HepG2 (cell line): ENCODE results near the gene MACROD2. TPM values are rescaled to one million over a fixed set of nuclear protein-coding genes. Genes with fewer than 3 reads are reported as not detected.

Experiments
- ATAC-seq: fragments of 200-7000 bp; cut with Tn5 transposase; 3 replicates; pipeline ENCODE4 v1.9.1; 2020; ENCODE audit warnings: mild to moderate bottlenecking, moderate library complexity
- BruUV-seq: library from RNA; stranded (reverse); fragments of 400-500 nt; replicated peaks from 2 replicates; lab custom pipeline; 2021; lab: Mats Ljungman, UMichigan
- CTCF ChIA-PET: fragments of 300-600 bp; formaldehyde crosslinking; extraction: SDS; loops from one replicate; lab custom pipeline; 2021; ENCODE audit warnings: low total read pairs, inconsistent platforms, low intra/inter-chr PET ratio; lab: Yijun Ruan, JAX
- POLR2A ChIA-PET: fragments of 350-600 bp; sonication (Branson Sonifier 250); formaldehyde crosslinking; loops from one replicate; lab custom pipeline; 2020; ENCODE audit warnings: antibody characterized with exemption, inconsistent platforms; lab: Yijun Ruan, JAX
- DNase-seq: peaks from one replicate; pipeline ENCODE4 v3.0.0-alpha.2; 2015; ENCODE audit warnings: low spot score
- FAIRE-seq: peaks from 3 replicates; lab custom pipeline; 2011; peaks lifted over from hg19 to GRCh38; lab: Jason Lieb, UNC
- H2AFZ ChIP-seq: one replicate; pipeline ENCODE4 v1.6.1; 2011; ENCODE audit warnings: low read length, inconsistent platforms
- H3K27ac ChIP-seq: fragments of 300-600 bp; 3 replicates; pipeline ENCODE4 v1.8.0; 2011; ENCODE audit warnings: mixed run types, mild to moderate bottlenecking, mixed read lengths, low read length, inconsistent platforms; ENCODE audit not compliant: insufficient read depth; ENCODE audit errors: extremely low read length
- H3K27me3 ChIP-seq, 2 experiments: fragments of 200-600 bp in 1 of 2; 2 replicates in 1 of 2; 3 replicates in 1 of 2; pipeline versions ENCODE4 v1.6.0 to v1.8.0; 2011; ENCODE audit warnings: low read length in 2 of 2, mild to moderate bottlenecking in 2 of 2, moderate library complexity in 2 of 2, inconsistent platforms in 1 of 2; ENCODE audit not compliant: insufficient read depth in 2 of 2, control insufficient read depth in 1 of 2
- H3K36me3 ChIP-seq, 2 experiments: fragments of 200-600 bp in 1 of 2; replicated peaks in 1 of 2; 2 replicates in 1 of 2; 3 replicates in 1 of 2; pipeline versions ENCODE4 v1.5.1 to v1.8.0; 2011; ENCODE audit warnings: low read length in 2 of 2, inconsistent platforms in 1 of 2; ENCODE audit not compliant: insufficient read depth in 2 of 2, control insufficient read depth in 1 of 2
- H3K4me1 ChIP-seq: 2 replicates; pipeline ENCODE4 v1.5.1; 2012; ENCODE audit warnings: low read length, inconsistent platforms; ENCODE audit not compliant: insufficient read depth
- H3K4me2 ChIP-seq: 2 replicates; pipeline ENCODE4 v1.6.0; 2011; ENCODE audit warnings: low read depth, low read length, inconsistent platforms
- H3K4me3 ChIP-seq, 3 experiments: fragments of 200-600 bp in 1 of 3; sonication (generic), shearing (Covaris generic) in 1 of 3; replicated peaks in 1 of 3; 2 replicates each; pipeline ENCODE4 v1.5.1; 2011 to 2016; ENCODE audit warnings: low read length in 3 of 3, inconsistent platforms in 2 of 3, low read depth in 2 of 3, mild to moderate bottlenecking in 2 of 3, control low read depth in 1 of 3, mixed read lengths in 1 of 3; ENCODE audit not compliant: insufficient read depth in 1 of 3
- H3K79me2 ChIP-seq: one replicate; pipeline ENCODE4 v1.6.1; 2011; ENCODE audit warnings: low read length, inconsistent platforms; ENCODE audit not compliant: insufficient read depth
- H3K9ac ChIP-seq: 2 replicates; pipeline ENCODE4 v1.6.0; 2011; ENCODE audit warnings: mild to moderate bottlenecking, low read depth, low read length, inconsistent platforms; ENCODE audit not compliant: insufficient read depth
- H3K9me3 ChIP-seq: 2 replicates; pipeline ENCODE4 v1.5.1; 2012; ENCODE audit warnings: mild to moderate bottlenecking, low read length
- H4K20me1 ChIP-seq: 2 replicates; pipeline ENCODE4 v1.6.0; 2011; ENCODE audit warnings: inconsistent platforms, mild to moderate bottlenecking, low read length, moderate library complexity; ENCODE audit not compliant: insufficient read depth
- CEBPB ChIP-seq: IDR thresholded peaks from 2 replicates; pipeline ENCODE4 v1.6.1; 2011; ENCODE audit warnings: low read depth, low read length, improper control_type of control experiment, borderline replicate concordance
- JARID2 ChIP-seq: sonication (generic); formaldehyde crosslinking; IDR thresholded peaks from 2 replicates; pipeline ENCODE4 v1.8.1; 2023; ENCODE audit warnings: missing genetic modification reagents, inconsistent platforms; ENCODE audit not compliant: insufficient replicate concordance
- TEAD2 ChIP-seq: sonication (generic); formaldehyde crosslinking; IDR thresholded peaks from 2 replicates; pipeline ENCODE4 v1.9.0; 2021; ENCODE audit warnings: missing genetic modification reagents
- ZNF556 ChIP-seq: sonication (generic); formaldehyde crosslinking; IDR thresholded peaks from 2 replicates; pipeline ENCODE4 v1.4.0; 2020; ENCODE audit warnings: mild to moderate bottlenecking, missing genetic modification reagents, borderline replicate concordance
- in situ Hi-C: cut with HindIII; loops from 2 replicates; pipeline ENCODE4 v1.10.0; 2017; ENCODE audit warnings: low pct_unique_long_range_greater_than_20kb; ENCODE audit not compliant: extremely low pct_ligation_motif_present
- intact Hi-C: fragments of 100-400 bp; cut with micrococcal nuclease; formaldehyde crosslinking; loops from one replicate; pipeline ENCODE4 v1.10.0; 2022; ENCODE audit not compliant: unreplicated experiment
- polyA plus RNA-seq, 8 experiments: library from polyadenylated mRNA; depleted of rRNA in 3 of 8; stranded (reverse) in 7 of 8; unstranded in 1 of 8; fragments of >200 nt; fragmentation: Illumina TruSeq in 4 of 8; extraction: Trizol in 4 of 8; gene quantifications; 2 replicates each; pipeline versions ENCODE4 v1.2.1 to v1.2.3, GENCODE V29; 2011 to 2016; ENCODE audit warnings: low read depth in 4 of 8, missing spikeins in 1 of 8, mixed read lengths in 1 of 8; ENCODE audit not compliant: insufficient read depth in 1 of 8
- total RNA-seq, 5 experiments: library from RNA; depleted of rRNA; stranded (reverse); fragments of >200 nt; fragmentation: Illumina TruSeq; extraction: Trizol; gene quantifications; 2 replicates each; pipeline ENCODE4 v1.2.3, GENCODE V29; 2016; ENCODE audit warnings: low read depth in 1 of 5
- TF ChIP-seq, protein P1 (sequence below): sonication (generic); formaldehyde crosslinking; IDR thresholded peaks from 2 replicates; pipeline ENCODE4 v1.8.1; 2023; ENCODE audit warnings: mild to moderate bottlenecking, inconsistent platforms, moderate library complexity, missing genetic modification reagents, borderline replicate concordance
- TF ChIP-seq, protein P2 (sequence below): sonication (generic); formaldehyde crosslinking; IDR thresholded peaks from 2 replicates; pipeline ENCODE4 v1.5.0; 2020; ENCODE audit warnings: missing genetic modification reagents
- TF ChIP-seq, protein P3 (sequence below): sonication (generic); formaldehyde crosslinking; IDR thresholded peaks from 2 replicates; pipeline ENCODE4 v1.4.0; 2020; ENCODE audit warnings: missing genetic modification reagents, mild to moderate bottlenecking, borderline replicate concordance

Gene MACROD2
- total and polyA plus RNA-seq, 2 of the 13 experiments (the other 11 are each of a cell fraction or from before 2014, with no cell fraction given) = 0.13 to 0.51 TPM

DNA sequence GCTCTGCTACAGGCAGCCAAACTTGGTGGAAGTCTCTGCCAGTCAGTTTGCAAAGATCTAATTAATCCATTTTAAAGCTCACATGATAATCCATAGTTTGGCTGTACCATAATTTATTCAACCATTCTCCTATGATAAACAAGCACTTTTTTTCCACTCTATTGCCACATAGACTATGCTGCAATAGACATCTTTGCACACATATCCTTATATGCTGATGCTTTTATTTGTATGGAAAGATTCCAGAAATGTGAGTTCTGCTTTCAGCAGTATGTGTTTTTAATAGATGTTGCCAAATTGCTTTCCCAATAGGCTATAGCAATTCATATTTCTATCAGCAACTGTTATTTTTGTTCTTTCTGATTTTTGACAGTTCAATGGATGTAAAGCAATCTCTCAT is 1950.0 kb downstream of the MACROD2 start:
- POLR2A ChIA-PET = no interaction called here
- no peaks in the 10 kb centered on the region for H3K36me3 ChIP-seq
- H2AFZ ChIP-seq = no peak overlapping the region
- DNase-seq (no peak), ATAC-seq (no peak), FAIRE-seq (no peak)
- no peak overlapping the region for H3K27ac ChIP-seq
- in situ Hi-C loops (no loop called here), intact Hi-C loops (no loop called here)
- H3K4me2 ChIP-seq = no peak overlapping the region
- CTCF ChIA-PET = no interaction called here
- no peaks in the 10 kb centered on the region for H3K27me3 ChIP-seq
- no peaks in the 10 kb centered on the region for H3K79me2 ChIP-seq
- H3K9me3 ChIP-seq = peaks cover 34% of the 10 kb centered on the region
- no peaks in the 10 kb centered on the region for H3K4me1 ChIP-seq
- H3K9ac ChIP-seq = no peak overlapping the region
- no TSS peak for BruUV-seq
- H4K20me1 ChIP-seq = no peaks in the 10 kb centered on the region
- no peak overlapping the region for H3K4me3 ChIP-seq
- TF ChIP-seq, protein P1, sequence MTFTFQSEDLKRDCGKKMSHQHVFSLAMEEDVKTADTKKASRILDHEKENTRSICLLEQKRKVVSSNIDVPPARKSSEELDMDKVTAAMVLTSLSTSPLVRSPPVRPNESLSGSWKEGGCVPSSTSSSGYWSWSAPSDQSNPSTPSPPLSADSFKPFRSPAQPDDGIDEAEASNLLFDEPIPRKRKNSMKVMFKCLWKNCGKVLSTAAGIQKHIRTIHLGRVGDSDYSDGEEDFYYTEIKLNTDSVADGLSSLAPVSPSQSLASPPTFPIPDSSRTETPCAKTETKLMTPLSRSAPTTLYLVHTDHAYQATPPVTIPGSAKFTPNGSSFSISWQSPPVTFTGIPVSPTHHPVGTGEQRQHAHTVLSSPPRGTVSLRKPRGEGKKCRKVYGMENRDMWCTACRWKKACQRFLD (CRISPR knock-in tag) = no peak
- TF ChIP-seq TEAD2 (no peak), CEBPB (peak; percentile 31; the same call in 1 of the 2 replicates), JARID2 (no peak), ZNF556 (no peak)
- TF ChIP-seq, protein P2, sequence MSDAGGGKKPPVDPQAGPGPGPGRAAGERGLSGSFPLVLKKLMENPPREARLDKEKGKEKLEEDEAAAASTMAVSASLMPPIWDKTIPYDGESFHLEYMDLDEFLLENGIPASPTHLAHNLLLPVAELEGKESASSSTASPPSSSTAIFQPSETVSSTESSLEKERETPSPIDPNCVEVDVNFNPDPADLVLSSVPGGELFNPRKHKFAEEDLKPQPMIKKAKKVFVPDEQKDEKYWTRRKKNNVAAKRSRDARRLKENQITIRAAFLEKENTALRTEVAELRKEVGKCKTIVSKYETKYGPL (CRISPR knock-in tag) = no peak
- TF ChIP-seq, protein P3, sequence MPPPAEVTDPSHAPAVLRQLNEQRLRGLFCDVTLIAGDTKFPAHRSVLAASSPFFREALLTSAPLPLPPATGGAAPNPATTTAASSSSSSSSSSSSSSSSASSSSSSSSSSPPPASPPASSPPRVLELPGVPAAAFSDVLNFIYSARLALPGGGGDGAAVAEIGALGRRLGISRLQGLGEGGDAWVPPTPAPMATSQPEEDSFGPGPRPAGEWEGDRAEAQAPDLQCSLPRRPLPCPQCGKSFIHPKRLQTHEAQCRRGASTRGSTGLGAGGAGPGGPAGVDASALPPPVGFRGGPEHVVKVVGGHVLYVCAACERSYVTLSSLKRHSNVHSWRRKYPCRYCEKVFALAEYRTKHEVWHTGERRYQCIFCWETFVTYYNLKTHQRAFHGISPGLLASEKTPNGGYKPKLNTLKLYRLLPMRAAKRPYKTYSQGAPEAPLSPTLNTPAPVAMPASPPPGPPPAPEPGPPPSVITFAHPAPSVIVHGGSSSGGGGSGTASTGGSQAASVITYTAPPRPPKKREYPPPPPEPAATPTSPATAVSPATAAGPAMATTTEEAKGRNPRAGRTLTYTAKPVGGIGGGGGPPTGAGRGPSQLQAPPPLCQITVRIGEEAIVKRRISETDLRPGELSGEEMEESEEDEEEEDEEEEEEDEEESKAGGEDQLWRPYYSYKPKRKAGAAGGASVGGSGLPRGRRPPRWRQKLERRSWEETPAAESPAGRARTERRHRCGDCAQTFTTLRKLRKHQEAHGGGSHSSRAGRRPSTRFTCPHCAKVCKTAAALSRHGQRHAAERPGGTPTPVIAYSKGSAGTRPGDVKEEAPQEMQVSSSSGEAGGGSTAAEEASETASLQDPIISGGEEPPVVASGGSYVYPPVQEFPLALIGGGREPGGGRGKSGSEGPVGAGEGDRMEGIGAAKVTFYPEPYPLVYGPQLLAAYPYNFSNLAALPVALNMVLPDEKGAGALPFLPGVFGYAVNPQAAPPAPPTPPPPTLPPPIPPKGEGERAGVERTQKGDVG (CRISPR knock-in tag) = no peak
